Stimulated activated CD8-positive, alpha-beta memory T cell treated with anti-CD3 and anti-CD28 coated beads, Interleukin-15, amount 100 ng/mL, for 1 hour (primary cell): ENCODE data around the gene ALKBH4.
A peak's percentile ranks its signal among the peaks of the same experiment; 100 is the strongest.
"Not testable (repeated sequence)": the region's sequence is repeated elsewhere in the genome, so short reads cannot be mapped to it uniquely, and the experiment has no call there.

ENCODE experiments used
- DNase-seq: peaks from one replicate; pipeline ENCODE4 v3.0.0-alpha.2; 2020; ENCODE audit warnings: low read depth

ALKBH4 gene

GRCh38 chr7:102454932-102455331 lies 9.7 kb downstream of the ALKBH4 start:
- DNase-seq: not testable (repeated sequence)

DNA sequence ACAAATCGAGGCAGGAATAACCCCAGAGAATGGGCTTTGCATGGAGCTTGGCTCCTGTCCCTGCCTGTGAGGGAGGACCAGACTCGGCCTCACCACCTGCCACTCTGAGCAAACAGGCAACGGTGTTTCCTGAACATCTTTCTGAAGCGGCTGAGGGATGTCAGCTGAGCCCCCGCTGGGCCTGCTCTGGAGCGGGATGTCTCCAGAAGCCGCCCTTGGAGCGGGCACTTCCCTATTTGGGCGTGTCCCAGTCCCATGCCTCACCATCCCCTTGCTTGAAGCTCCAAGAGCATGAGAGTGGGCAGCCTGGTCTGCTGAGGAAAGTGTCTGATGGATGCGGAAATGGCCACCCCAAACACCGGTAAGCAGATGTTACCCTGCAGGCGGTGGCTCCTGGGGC lies 10.2 kb downstream of the ALKBH4 start:
- no peak for DNase-seq

DNA sequence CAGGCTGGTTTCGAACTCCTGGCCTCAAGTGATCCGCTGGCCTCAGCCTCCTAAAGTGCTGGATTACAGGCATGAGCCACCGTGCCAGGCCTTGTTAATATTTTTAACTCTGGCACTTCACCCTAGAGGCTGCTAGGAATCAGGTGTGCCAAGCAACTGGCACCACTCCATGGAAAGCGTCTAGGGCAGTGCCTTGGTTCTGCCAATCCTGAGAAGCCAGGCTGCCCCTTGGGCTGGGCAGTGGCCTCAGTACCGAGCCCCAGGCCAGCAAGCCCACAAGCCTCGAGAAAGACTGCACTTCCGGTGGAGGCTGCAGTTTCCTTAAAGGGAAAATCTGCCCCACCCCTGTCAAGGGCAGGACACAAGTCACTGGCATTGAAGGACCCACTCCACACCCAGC lies 11.3 kb downstream of the ALKBH4 start:
- DNase-seq: no peak

- DNase-seq: no peak
These were observed 12.2 kb downstream of the ALKBH4 start for GRCh38 chr7:102452451-102452850.

DNA sequence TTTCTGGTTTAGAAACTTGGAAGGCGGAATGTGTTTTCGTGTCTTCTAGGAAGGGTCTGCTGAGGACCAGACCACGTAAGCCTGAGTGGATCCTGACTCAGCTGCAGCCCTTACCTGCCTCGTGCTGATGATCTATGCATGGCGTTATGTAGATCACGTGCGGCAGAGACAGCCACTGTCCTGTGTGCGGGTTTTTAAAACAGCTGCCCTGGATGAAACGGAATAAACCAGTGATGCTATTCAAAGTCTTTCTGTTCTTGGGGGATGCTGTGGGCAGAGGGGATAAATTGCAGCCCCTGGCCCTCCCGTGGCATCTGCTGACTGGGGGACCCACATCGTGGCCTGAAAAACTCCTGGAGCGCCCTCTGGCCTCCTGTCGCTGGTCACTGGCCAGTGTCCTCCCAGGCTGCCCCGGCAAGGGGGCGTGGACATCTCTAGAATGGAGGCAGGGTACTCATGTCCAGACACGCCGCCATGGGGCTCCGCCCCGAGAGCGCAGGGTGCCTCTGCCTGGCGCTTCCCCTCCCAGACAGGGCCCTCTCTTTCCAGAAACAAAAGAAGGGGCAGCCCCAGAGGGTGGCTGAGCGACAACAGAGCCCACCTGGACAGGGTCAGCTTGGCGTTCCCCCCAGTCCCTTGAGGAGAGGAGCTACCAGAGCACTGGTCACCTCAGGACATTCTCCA lies 13.2 kb downstream of the ALKBH4 start:
- no peak for DNase-seq

DNA sequence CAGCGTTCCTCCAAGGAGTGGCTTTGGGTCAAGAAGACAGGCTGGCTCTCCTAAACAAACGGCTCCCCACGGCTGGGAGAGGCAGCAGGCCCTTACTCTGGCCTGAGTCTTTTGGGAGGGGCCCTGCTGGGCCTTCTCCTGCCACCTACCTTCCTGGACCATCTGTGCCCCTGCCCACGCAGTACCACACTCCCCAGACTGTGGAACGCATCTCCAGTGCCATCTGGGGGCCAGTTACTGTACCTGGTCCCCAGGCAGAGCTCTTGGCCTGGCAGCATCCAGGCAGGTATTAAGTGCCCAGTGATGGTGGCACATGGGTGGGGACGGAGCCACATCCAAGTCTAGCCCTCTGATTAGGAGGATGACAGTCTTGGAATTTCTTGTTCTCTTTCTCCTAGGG lies 14.4 kb downstream of the ALKBH4 start:
- DNase-seq: no peak

- no peak for DNase-seq
These were observed 15.5 kb downstream of the ALKBH4 start for GRCh38 chr7:102449136-102449535.

- DNase-seq: no peak
These were observed 17.4 kb downstream of the ALKBH4 start for GRCh38 chr7:102447311-102447710.

DNA sequence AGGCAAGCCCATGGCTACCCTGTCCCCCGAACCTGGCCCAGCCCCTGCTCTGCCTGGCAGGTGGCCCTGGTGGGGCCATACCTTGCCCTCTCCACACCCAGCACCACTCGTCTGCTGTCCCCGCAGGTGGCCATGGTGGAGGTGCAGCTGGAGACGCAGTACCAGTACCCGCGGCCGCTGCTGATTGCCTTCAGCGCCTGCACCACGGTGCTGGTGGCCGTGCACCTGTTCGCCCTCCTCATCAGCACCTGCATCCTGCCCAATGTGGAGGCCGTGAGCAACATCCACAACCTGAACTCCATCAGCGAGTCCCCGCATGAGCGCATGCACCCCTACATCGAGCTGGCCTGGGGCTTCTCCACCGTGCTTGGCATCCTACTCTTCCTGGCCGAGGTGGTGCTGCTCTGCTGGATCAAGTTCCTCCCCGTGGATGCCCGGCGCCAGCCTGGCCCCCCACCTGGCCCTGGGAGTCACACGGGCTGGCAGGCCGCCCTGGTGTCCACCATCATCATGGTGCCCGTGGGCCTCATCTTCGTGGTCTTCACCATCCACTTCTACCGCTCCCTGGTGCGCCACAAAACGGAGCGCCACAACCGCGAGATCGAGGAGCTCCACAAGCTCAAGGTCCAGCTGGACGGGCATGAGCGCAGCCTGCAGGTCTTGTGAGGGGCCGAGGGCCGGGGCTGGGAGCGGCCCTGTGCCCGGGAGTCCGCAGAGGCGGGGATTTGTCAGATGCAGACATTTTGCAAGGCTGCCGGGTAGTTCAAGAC lies 18.1 kb downstream of the ALKBH4 start:
- no peak for DNase-seq

- no peak for DNase-seq
These were observed 19.0 kb downstream of the ALKBH4 start for GRCh38 chr7:102445674-102446071.

DNA sequence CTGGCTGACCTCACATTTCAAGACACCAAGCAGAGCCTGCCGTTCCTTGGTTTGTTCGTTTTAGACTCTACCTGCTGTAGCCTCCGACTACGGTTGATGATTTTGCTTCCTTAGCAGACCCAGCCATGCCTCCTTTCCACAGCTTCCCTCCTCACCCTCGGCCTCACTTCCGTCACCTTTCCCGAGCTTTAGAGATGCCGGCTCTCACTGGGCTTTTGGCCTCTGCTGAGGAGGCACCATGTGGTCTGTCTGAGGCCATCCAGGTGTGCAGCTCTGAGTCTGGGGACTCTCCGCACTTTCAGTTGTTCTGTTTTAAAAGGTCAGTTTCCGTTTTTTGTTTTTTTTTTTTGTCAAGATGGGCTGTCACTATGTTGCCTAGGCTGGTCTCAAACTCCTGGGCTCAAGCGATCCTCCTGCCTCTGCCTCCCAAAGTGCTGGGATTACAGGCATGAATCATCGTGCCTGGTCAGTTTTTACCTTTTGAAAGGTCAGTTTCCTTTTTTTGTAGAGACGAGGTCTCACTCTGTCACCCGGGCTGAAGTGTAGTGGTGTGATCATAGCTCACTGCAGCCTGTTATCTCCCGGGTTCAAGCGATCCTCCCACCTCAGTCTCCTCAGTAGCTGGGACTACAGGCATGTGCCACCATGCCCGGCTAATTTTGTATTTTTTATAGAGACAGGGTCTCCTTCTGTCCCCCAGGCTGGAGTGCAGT lies 19.5 kb downstream of the ALKBH4 start:
- DNase-seq: no peak

GRCh38 chr7:102439963-102440795 lies 24.5 kb downstream of the ALKBH4 start:
- DNase-seq: no peak

GRCh38 chr7:102436118-102436517 lies 28.5 kb downstream of the ALKBH4 start:
- DNase-seq: no peak

DNA sequence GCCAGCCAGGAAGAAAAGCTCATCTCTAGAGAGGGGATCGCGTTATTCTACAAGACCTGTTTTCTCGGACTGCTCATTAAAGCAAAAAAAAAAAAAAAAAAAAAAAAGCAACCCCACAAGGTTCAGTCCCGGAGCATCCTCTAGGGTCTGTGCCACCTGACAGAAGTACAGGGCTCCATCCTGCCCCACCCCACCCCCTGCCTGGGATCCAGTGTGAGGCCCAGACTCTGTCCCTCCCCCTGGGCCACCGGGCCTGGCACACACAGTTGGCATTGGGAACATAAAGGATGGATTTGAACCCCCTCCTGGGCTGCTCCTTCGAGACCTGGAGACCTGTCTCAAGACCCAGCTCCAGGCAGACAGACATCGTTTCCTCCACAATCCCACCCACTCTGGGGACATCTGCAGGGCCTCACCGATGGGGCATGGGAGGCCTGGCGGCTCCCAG lies 30.6 kb downstream of the ALKBH4 start:
- no peak for DNase-seq

DNA sequence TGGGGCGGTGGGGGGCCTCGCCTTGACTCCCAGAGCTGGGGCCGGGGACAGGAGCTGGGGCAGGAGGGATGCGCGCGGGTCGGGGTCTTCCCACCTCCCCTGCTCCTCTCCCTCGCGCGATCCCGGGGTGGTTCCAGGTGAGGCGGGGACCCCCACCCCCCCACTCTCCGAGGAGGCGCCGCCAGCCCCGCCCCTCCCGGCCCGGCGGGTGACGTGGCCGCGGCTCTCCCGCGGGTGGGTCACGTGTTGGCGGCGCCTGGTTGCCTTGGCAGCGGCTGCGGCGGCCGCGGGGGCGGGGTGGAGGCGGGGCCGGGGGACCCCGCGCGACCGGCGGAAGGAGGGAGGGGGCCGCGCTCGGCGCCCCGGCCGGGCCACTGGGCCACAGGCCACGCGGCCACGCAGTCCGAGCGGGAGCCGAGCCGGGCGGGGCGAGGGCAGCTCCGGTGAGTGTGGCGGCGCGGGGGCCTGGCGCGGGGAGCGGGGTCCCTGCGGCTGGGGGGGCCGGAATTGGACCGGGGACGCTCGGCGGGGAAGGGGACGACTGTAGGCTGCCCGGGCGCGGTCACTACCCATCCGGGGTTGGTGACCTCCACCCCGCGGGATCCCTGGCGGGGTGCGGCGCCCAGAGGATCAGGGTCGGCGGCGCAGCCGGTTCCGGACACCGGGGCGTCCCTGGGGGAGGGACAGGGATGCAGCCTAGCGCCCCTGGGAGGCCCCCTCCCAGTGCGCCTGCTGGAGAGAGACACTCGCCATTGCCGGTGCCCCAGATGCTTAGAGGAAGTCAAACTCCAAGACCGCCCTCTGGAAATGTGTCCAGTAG lies 31.2 kb downstream of the ALKBH4 start, which contains the start of gene ORAI2:
TSS of gene ORAI2 (plus strand) at position 357 of the 820 bp plus-strand sequence. CDS start 5,382 bp downstream, outside the sequence.
- DNase-seq: peak; percentile 75

GRCh38 chr7:102432442-102433218 lies 32.0 kb downstream of the ALKBH4 start:
- DNase-seq: no peak

DNA sequence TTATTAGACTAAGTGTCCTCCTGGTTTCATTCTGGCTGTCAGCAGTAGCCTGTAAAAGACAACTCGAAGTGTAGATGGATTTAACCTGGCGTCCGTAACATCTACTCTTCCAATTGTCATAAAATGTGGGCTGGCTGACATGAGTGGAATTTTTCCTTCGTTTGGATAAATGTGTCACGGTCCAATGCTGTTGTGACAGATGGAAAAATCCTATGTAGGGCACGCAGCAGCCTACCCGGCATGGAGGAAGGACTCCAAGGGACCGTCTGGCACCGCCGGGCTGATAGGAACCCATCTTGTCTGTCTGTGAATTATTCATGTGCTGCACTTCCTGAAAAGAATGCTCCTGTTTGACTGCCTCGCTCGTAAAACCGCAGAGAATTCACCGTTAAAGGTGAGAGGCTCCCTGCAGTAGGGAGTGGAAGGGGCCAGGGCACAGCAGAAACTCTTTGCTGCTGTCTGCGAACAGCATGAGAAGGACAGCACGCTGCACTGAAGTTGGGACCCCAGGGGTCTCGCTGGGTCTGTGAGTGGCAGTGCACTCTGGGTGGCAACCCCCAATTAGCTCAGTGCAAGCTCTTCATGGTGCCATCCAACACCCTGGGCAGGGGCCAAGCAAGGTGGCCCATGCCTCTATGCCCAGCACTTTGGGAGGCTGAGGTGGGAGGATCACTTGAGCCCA lies 32.9 kb downstream of the ALKBH4 start:
- DNase-seq: peak; percentile 16

DNA sequence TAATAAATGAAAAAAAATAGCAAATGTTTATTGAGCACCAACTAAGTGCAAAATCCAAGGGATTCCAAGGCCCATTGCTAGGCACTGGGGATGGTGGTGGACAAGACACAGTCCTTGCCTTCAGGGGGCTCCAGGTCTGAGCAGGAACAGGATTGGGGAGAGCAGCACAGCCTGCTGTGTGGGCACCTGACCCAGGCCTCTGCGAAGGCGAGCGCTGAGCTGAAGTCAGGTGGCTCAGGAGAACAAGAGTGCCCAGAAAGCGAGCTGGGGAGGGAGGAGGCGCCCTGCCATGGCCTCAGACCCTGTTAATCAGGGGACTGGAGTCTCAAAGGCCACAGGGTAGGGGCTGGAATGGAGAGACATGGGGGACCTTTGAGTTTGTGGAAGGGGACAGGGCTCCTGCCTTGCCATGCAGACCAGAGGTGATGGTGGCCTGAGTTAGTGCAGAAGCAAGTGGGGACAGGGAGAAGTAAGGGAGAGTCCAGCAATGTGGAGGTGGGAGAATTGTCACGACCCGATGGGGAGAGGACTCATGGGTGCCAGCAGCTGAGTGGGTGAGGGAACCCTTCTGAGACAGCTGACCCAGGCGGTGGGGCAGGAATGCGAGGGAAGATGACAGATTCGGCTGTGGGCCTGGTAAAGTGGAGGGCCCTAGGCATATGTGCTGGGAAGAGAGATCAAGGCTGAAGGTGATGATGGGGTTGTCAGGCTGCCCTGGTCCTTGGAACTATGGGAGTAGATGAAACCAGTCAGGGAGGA lies 35.3 kb downstream of the ALKBH4 start:
- DNase-seq: no peak

GRCh38 chr7:102427019-102427405 lies 37.7 kb downstream of the ALKBH4 start:
- no peak for DNase-seq
